A549 (cell line): ENCODE measurements around the gene ZNF844. TPM values are rescaled to one million over a fixed set of nuclear protein-coding genes. Genes with fewer than 3 reads are reported as not detected.
"Not testable (repeated sequence)": the region's sequence is repeated elsewhere in the genome, so short reads cannot be mapped to it uniquely, and the experiment has no call there.

ENCODE experiments used
- ATAC-seq, 2 experiments: fragments of 200-7000 bp in 1 of 2; fragments of >200 bp in 1 of 2; cut with Nextera tagmentation in 1 of 2; cut with Tn5 transposase in 1 of 2; 3 replicates each; pipeline versions ENCODE4 v1.8.0 to v1.9.1; 2018 to 2020; ENCODE audit warnings: mild to moderate bottlenecking in 1 of 2, moderate library complexity in 1 of 2
- CTCF ChIA-PET: fragments of 300-600 bp; sonication (Branson Sonifier 250); formaldehyde crosslinking; extraction: SDS; loops from one replicate; lab custom pipeline; 2021; ENCODE audit warnings: antibody characterized with exemption, inconsistent platforms; lab: Yijun Ruan, JAX
- POLR2A ChIA-PET: fragments of 350-600 bp; formaldehyde crosslinking; extraction: SDS; loops from one replicate; lab custom pipeline; 2021; ENCODE audit warnings: antibody characterized with exemption, inconsistent platforms; lab: Yijun Ruan, JAX
- DNase-seq, 2 experiments: peaks; one replicate each; pipeline versions ENCODE4 v3.0.0 to v3.0.0-alpha.2; 2011 to 2016; ENCODE audit warnings: low read depth in 1 of 2, low spot score in 1 of 2
- FAIRE-seq: peaks from 2 replicates; lab custom pipeline; 2011; peaks lifted over from hg19 to GRCh38; lab: Jason Lieb, UNC
- H3K27ac ChIP-seq, 2 experiments: fragments of >200 bp; sonication (Bioruptor Twin); formaldehyde crosslinking; 3 replicates each; pipeline ENCODE4 v1.5.1; 2016 to 2017
- H3K4me1 ChIP-seq: fragments of >200 bp; sonication (Bioruptor Twin); formaldehyde crosslinking; 3 replicates; pipeline ENCODE4 v1.6.1; 2016
- H3K4me2 ChIP-seq: fragments of >200 bp; sonication (Bioruptor Twin); formaldehyde crosslinking; 3 replicates; pipeline ENCODE4 v1.6.1; 2016
- H3K4me3 ChIP-seq: fragments of >200 bp; sonication (Bioruptor Twin); formaldehyde crosslinking; 3 replicates; pipeline ENCODE4 v1.5.1; 2016
- H3K9me3 ChIP-seq: fragments of >200 bp; sonication (Bioruptor Twin); formaldehyde crosslinking; 3 replicates; pipeline ENCODE4 v1.6.1; 2016
- ATOH8 ChIP-seq: fragments of 250-450 bp; sonication (Bioruptor Pico); IDR thresholded peaks from 2 replicates; pipeline ENCODE4 v1.5.0; 2020; ENCODE audit warnings: low read depth, mild to moderate bottlenecking, moderate library complexity
- BCL3 ChIP-seq: fragments of >200 bp; sonication (Bioruptor Twin); formaldehyde crosslinking; IDR thresholded peaks from 3 replicates; pipeline ENCODE4 v1.6.1; 2016
- CBX8 ChIP-seq: fragments of 200-600 bp; sonication (generic); IDR thresholded peaks from 2 replicates; pipeline ENCODE4 v1.6.1; 2016
- CEBPB ChIP-seq, 2 experiments: fragments of >200 bp in 1 of 2; sonication (Bioruptor Twin) in 1 of 2; formaldehyde crosslinking in 1 of 2; IDR thresholded peaks; 2 replicates each; pipeline ENCODE4 v1.6.1; 2012 to 2016
- CHD2 ChIP-seq: fragments of 150-350 bp; IDR thresholded peaks from 2 replicates; pipeline ENCODE4 v1.6.1; 2014; ENCODE audit warnings: low read length; ENCODE audit not compliant: partially characterized antibody
- EHMT2 ChIP-seq: fragments of 200-600 bp; sonication (generic); IDR thresholded peaks from 2 replicates; pipeline ENCODE4 v1.6.1; 2016; ENCODE audit warnings: antibody characterized with exemption, low read depth, mild to moderate bottlenecking, moderate library complexity
- ESRRA ChIP-seq: fragments of 150-350 bp; IDR thresholded peaks from 2 replicates; pipeline ENCODE4 v1.6.1; 2014; ENCODE audit warnings: mild to moderate bottlenecking, low read length, borderline replicate concordance
- FOXS1 ChIP-seq: fragments of 250-450 bp; sonication (Bioruptor Pico); IDR thresholded peaks from 2 replicates; pipeline ENCODE4 v1.5.0; 2020; ENCODE audit warnings: mild to moderate bottlenecking, moderate library complexity
- HMGXB4 ChIP-seq: fragments of 250-450 bp; sonication (Bioruptor Pico); IDR thresholded peaks from 2 replicates; pipeline ENCODE4 v1.5.0; 2021; ENCODE audit warnings: mild to moderate bottlenecking, moderate library complexity, borderline replicate concordance
- HOXB13 ChIP-seq: fragments of 250-450 bp; sonication (Bioruptor Pico); IDR thresholded peaks from 2 replicates; pipeline ENCODE4 v1.5.0; 2020; ENCODE audit warnings: low read depth, mild to moderate bottlenecking, moderate library complexity
- JUN ChIP-seq, 2 experiments: fragments of >200 bp; sonication (Bioruptor Twin); formaldehyde crosslinking; IDR thresholded peaks; 2 replicates in 1 of 2; 3 replicates in 1 of 2; pipeline ENCODE4 v1.6.1; 2016 to 2017
- KDM1A ChIP-seq: fragments of 200-600 bp; sonication (generic); IDR thresholded peaks from 2 replicates; pipeline ENCODE4 v1.6.1; 2016; ENCODE audit warnings: low read depth, mild to moderate bottlenecking
- MAX ChIP-seq: IDR thresholded peaks from 2 replicates; pipeline ENCODE4 v1.6.1; 2012
- MYC ChIP-seq: IDR thresholded peaks from 2 replicates; pipeline ENCODE4 v1.6.1; 2012; ENCODE audit warnings: mild to moderate bottlenecking, inconsistent platforms, low read length, improper control_type of control experiment, borderline replicate concordance
- NFE2L2 ChIP-seq: fragments of 150-350 bp; conservative IDR thresholded peaks from 2 replicates; pipeline ENCODE4 v1.6.1; 2014; ENCODE audit warnings: low read length
- NPAS2 ChIP-seq: fragments of 250-450 bp; sonication (Bioruptor Pico); IDR thresholded peaks from 2 replicates; pipeline ENCODE4 v1.8.0; 2022; ENCODE audit warnings: mild to moderate bottlenecking, moderate library complexity, borderline replicate concordance
- NR3C1 ChIP-seq: fragments of >200 bp; sonication (Bioruptor Twin); formaldehyde crosslinking; IDR thresholded peaks from 3 replicates; pipeline ENCODE4 v1.6.1; 2017
- PBX3 ChIP-seq: IDR thresholded peaks from 2 replicates; pipeline ENCODE4 v1.6.1; 2012
- PHF8 ChIP-seq: fragments of 200-600 bp; sonication (generic); IDR thresholded peaks from 2 replicates; pipeline ENCODE4 v1.6.1; 2016; ENCODE audit warnings: low read depth, mild to moderate bottlenecking, antibody characterized with exemption, moderate library complexity, borderline replicate concordance
- RFX5 ChIP-seq: fragments of 450-650 bp; IDR thresholded peaks from 2 replicates; pipeline ENCODE4 v1.7.1; 2014; ENCODE audit warnings: antibody characterized with exemption, mild to moderate bottlenecking, moderate library complexity
- RNF2 ChIP-seq: fragments of 200-600 bp; sonication (generic); IDR thresholded peaks from 2 replicates; pipeline ENCODE4 v1.6.1; 2016; ENCODE audit warnings: low read depth, mild to moderate bottlenecking, antibody characterized with exemption, moderate library complexity, borderline replicate concordance
- TP53 ChIP-seq: fragments of 250-450 bp; sonication (Bioruptor Pico); IDR thresholded peaks from 2 replicates; pipeline ENCODE4 v1.5.0; 2021; ENCODE audit warnings: mild to moderate bottlenecking, moderate library complexity
- ZC3H11A ChIP-seq: fragments of 450-650 bp; IDR thresholded peaks from 2 replicates; pipeline ENCODE4 v1.6.1; 2014; ENCODE audit warnings: antibody characterized with exemption, mild to moderate bottlenecking
- ZFP36 ChIP-seq: fragments of 450-650 bp; IDR thresholded peaks from 2 replicates; pipeline ENCODE4 v1.6.1; 2014; ENCODE audit warnings: borderline replicate concordance; ENCODE audit not compliant: partially characterized antibody
- WGBS: methylation state at CpG from one replicate; pipeline ENCODE4 v1.1.6; 2017; ENCODE audit errors: missing lambda C conversion rate; 5-methylcytosine and 5-hydroxymethylcytosine counted together
- polyA plus RNA-seq, 4 experiments: library from polyadenylated mRNA; depleted of rRNA in 3 of 4; stranded (reverse); fragments of >200 nt; fragmentation: RNase III in 1 of 4; extraction: RNeasy Plus Mini Kit Qiagen cat#74134 plus additional on column Dnase treatment in 1 of 4; gene quantifications; 2 replicates in 3 of 4; 3 replicates in 1 of 4; pipeline ENCODE4 v1.2.3, GENCODE V29; 2011 to 2017

ZNF844 gene
- polyA plus RNA-seq, 2 of the 4 experiments (the other 2 are of a cell fraction), result not detected

GRCh38 chr19:12052497-12053169 lies 11.9 kb upstream of the ZNF844 start, which contains the start of gene ZNF878:
Gene ZNF878 (minus strand): TSS chr19:12052961. CDS start chr19:12052801, 160 bp downstream.
- H3K27ac ChIP-seq, result no peak within 1 kb of the TSS
- DNase-seq, result no peak

GRCh38 chr19:12055784-12056183 lies 8.7 kb upstream of the ZNF844 start:
- no peak overlapping the region for H3K4me3 ChIP-seq
- FAIRE-seq (no peak), DNase-seq (no peak), ATAC-seq (no peak)
- H3K27ac ChIP-seq, result no peak overlapping the region
- no peak for TF ChIP-seq CHD2
- H3K4me1 ChIP-seq, result no peaks in the 10 kb centered on the region
- POLR2A ChIA-PET, result no interaction called here
- peaks cover 2% of the 10 kb centered on the region; the same call in 1 of the 3 replicates for H3K9me3 ChIP-seq
- WGBS, result 10% methylated on average over 5 of the region's 5 CpGs
- CTCF ChIA-PET, result no interaction called here
- H3K4me2 ChIP-seq, result no peak overlapping the region

More at GRCh38 chr19:12052497-12053169, 11.9 kb upstream of the ZNF844 start, which contains the start of gene ZNF878:
- POLR2A ChIA-PET, result no interaction called here
- no peaks in the 10 kb centered on the region for H3K4me1 ChIP-seq
- H3K9me3 ChIP-seq, result no peaks in the 10 kb centered on the region; the same call in 2 of the 3 replicates
- WGBS, result 28% methylated on average over 16 of the region's 46 CpGs
- TF ChIP-seq KDM1A (no peak), RNF2 (no peak), ATOH8 (CRISPR knock-in tag) (no peak), JUN (IDR thresholded peaks at IDR 0.05) (no peak), MYC (no peak), CHD2 (no peak), FOXS1 (no peak), ZFP36 (no peak)
- TF ChIP-seq, all 56 proteins: peak for 0
- CTCF ChIA-PET, result no interaction called here
- ATAC-seq, result no peak
- H3K4me3 ChIP-seq, result no peak within 1 kb of the TSS
- FAIRE-seq, result no peak
- no peak within 1 kb of the TSS for H3K4me2 ChIP-seq

GRCh38 chr19:12075538-12076139 lies 11.1 kb downstream of the ZNF844 start:
- TF ChIP-seq CBX8, result no peak
- no peak for TF ChIP-seq MYC
- no peak for TF ChIP-seq ZC3H11A
- no peak for TF ChIP-seq CEBPB (IDR thresholded peaks at IDR 0.05)
- TF ChIP-seq PHF8, result no peak
- TF ChIP-seq TP53, result no peak
- TF ChIP-seq HMGXB4 (CRISPR knock-in tag), result no peak
- no peak for TF ChIP-seq NR3C1
- TF ChIP-seq NFE2L2, result no peak
- TF ChIP-seq EHMT2, result no peak
- no peak for TF ChIP-seq RFX5
- no peak for TF ChIP-seq HOXB13
- no peak for TF ChIP-seq PBX3
- TF ChIP-seq BCL3, result no peak
- TF ChIP-seq NPAS2, result no peak
- no peak for TF ChIP-seq MAX
- TF ChIP-seq ESRRA, result no peak
- Histone ChIP-seq H3K4me1 (no peaks in the 10 kb centered on the region), H3K4me3 (no peak overlapping the region), H3K9me3 (peaks cover 18% of the 10 kb centered on the region; the same call in 2 of the 3 replicates), H3K4me2 (no peak overlapping the region), H3K27ac (no peak overlapping the region)
- ChIA-PET POLR2A (no interaction called here), CTCF (no interaction called here)
- DNase-seq (no peak), FAIRE-seq (no peak), ATAC-seq (no peak)
- 4% methylated on average over 3 of the region's 3 CpGs for WGBS

GRCh38 chr19:12076331-12076730 lies 11.8 kb downstream of the ZNF844 start:
- H3K27ac ChIP-seq, H3K4me1 ChIP-seq, H3K4me2 ChIP-seq, DNase-seq, H3K4me3 ChIP-seq, POLR2A ChIA-PET, ATAC-seq, FAIRE-seq, CTCF ChIA-PET: not testable (repeated sequence)
- WGBS, result 5% methylated on average over 3 of the region's 3 CpGs
- H3K9me3 ChIP-seq, result peaks cover 18% of the 10 kb centered on the region; the same call in 2 of the 3 replicates
